GM12865 (cell line): ENCODE measurements around the gene PPP1R14C.
"Not testable (repeated sequence)": the region's sequence is repeated elsewhere in the genome, so short reads cannot be mapped to it uniquely, and the experiment has no call there.

Experiments used
- DNase-seq: peaks from one replicate; pipeline ENCODE4 v3.0.0; 2010; ENCODE audit warnings: low read depth
- H3K4me3 ChIP-seq: 2 replicates; pipeline ENCODE4 v1.5.1; 2011; ENCODE audit warnings: mild to moderate bottlenecking, low read depth, low read length, control low read depth
- TF ChIP-seq, protein P1 (sequence below): IDR thresholded peaks from 2 replicates; pipeline ENCODE4 v1.5.1; 2011; ENCODE audit warnings: low read length, control low read depth, low read depth, inconsistent platforms; ENCODE audit not compliant: insufficient read depth; ENCODE audit errors: missing control alignments

The PPP1R14C gene

DNA sequence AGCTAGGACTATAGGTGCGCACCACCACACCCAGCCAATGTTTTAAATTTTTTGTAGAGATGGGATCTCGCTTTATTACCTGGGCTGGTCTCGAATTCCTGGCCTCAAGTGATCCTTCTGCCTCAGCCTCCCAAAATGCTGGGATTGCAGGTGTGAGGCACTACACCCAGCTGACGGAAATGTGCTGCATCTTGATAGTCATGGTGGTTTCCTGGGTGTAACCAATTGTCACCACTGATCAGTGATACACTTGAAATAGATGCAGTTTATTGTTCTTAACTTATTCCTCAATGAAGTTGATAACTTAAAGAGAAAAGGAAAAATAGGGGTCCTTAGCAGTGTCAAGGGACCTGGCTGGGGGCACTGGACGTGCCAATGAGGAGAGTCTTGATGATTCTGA is 92.4 kb downstream of the PPP1R14C start:
- no peak for DNase-seq
- TF ChIP-seq, protein P1, sequence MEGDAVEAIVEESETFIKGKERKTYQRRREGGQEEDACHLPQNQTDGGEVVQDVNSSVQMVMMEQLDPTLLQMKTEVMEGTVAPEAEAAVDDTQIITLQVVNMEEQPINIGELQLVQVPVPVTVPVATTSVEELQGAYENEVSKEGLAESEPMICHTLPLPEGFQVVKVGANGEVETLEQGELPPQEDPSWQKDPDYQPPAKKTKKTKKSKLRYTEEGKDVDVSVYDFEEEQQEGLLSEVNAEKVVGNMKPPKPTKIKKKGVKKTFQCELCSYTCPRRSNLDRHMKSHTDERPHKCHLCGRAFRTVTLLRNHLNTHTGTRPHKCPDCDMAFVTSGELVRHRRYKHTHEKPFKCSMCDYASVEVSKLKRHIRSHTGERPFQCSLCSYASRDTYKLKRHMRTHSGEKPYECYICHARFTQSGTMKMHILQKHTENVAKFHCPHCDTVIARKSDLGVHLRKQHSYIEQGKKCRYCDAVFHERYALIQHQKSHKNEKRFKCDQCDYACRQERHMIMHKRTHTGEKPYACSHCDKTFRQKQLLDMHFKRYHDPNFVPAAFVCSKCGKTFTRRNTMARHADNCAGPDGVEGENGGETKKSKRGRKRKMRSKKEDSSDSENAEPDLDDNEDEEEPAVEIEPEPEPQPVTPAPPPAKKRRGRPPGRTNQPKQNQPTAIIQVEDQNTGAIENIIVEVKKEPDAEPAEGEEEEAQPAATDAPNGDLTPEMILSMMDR = no peak
- H3K4me3 ChIP-seq = no peak overlapping the region

DNA sequence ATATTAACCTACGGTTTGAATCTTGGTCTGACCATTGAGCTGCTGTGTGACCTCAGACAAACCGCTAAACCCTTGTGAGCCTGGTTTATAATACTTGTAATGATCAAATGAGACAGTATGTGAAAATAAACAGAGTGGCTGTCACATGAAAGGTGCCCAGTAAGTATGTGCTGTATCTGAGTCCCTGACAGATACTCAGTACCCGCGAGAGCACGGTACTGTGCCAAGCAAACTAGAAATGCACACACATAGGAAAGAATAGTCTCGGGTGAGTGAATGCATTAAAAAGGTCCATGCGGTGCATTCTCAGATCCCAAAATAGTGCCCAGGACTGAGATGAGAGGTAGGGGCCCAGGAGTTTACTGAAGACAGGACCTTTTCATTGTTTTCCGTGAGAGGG is 93.3 kb downstream of the PPP1R14C start:
- H3K4me3 ChIP-seq = no peak overlapping the region
- TF ChIP-seq, protein P1 = no peak
- no peak for DNase-seq

DNA sequence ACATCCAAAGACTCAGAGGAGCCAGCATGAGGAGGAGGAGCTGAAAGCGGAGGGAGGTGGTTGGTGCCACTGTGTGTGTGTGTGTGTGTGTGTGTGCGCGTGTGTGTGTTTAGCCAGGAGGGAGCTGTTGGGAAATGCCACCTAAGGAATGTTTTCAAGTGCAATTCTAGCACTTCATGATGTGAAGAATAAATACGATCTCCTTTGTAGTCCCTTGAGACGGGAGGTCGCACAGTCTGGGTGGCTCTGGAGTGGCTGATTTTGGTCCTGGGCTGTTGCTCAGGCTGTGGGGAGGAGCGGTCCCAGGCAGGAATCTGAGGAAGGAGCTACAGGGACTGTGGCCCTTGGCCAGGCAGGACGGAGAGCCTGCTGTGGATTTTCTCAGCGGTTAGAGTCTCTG is 93.7 kb downstream of the PPP1R14C start:
- H3K4me3 ChIP-seq = no peak overlapping the region
- no peak for DNase-seq
- TF ChIP-seq, protein P1 = no peak

DNA sequence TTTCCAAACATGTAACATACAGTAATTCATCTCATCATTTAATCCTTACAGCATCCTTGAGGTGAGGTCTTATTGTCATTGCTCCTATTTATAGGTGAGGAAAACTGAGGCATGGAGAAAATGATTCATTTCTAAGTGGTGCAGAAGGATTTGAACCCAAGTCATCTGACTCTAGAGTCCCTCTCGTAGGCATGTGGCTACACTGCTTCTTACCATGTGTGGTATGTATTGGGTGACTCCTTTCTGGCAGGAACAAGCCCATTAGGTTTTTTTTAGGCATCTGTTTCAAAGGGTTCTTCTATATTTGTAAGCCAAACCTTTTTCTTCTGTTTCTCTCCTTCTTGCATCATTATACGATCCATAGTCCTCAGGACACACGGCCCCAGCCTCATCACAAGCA is 94.8 kb downstream of the PPP1R14C start:
- TF ChIP-seq, protein P1 = no peak
- H3K4me3 ChIP-seq = no peak overlapping the region
- DNase-seq = no peak

DNA sequence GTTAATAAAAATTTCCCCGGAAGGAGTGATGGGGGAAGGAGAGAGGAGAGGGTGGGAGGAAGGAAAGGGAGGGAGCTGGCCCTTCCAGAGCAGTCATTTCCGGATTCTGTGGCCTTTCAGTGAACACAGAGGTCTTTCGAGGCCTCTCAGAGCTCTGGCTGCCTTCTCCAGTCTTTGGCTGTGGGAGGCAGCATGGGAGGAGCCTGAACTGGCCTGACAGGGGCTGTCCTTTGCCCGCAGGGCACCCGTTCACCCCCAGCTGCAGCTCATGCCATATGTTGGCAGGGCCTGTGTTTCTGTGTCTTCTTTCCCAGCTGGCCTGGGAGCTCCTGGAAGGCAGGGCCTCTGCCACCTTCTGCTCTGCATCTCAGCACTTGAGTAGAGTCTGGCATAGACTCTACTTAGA is 95.5 kb downstream of the PPP1R14C start:
- H3K4me3 ChIP-seq = no peak overlapping the region
- TF ChIP-seq, protein P1 = no peak
- no peak for DNase-seq

DNA sequence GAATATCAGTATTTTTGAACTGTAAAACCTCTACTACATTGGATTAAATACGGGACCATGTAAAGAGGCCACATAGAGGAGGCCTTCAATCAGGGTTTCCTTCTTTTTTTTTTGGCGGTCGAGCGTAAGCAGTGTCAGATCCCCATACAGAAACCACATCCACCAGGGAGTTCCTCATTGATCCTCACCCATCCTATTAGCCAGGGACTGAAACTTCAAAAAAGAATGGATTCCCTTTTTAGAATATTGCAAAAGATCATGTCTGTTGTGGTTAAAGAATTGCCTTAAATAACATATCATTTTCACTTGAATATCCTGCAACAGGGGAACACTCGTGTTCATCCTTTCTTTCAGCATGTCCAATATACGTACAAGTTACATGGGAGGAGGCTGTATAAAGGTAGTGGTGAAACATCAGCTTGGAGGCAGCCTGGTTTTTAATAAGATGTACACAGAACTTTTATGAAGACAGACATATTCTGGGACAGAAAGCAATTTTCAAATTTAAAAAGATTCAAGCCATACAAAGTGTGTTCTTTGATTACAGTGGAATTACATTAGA is 96.1 kb downstream of the PPP1R14C start:
- TF ChIP-seq, protein P1 = no peak
- DNase-seq = no peak
- H3K4me3 ChIP-seq = no peak overlapping the region

DNA sequence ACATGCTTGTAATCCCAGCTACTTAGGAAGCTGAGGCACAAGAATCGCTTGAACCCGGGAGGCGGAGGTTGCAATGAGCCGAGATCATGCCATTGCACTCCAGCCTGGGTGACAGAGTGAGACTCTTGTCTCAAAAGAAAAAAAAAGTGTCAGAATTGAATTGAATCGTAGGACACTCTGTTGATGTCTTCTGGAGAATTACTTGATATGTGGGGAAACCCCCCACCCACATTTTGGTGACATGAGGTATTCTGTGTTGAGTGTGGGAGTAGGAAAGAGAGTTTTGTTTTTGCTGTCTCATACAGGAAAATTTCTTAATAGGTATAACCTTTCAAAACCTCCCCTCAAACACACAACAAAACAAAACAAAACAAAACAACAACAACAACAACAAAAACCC is 98.9 kb downstream of the PPP1R14C start:
- not testable (repeated sequence) for H3K4me3 ChIP-seq, DNase-seq
